GM19035 (cell line): ENCODE measurements around the gene PSEN2.
"Not testable (repeated sequence)": the region's sequence is repeated elsewhere in the genome, so short reads cannot be mapped to it uniquely, and the experiment has no call there.

Source experiments
- ATAC-seq: cut with Tn5 transposase; IDR thresholded peaks from one replicate; pipeline ENCODE4 v1.9.1; 2021; ENCODE audit not compliant: unreplicated experiment

PSEN2 gene

GRCh38 chr1:226912587-226913176, 42.3 kb downstream of the PSEN2 start:
- ATAC-seq = no peak

- ATAC-seq = peak; percentile 30
Observed at GRCh38 chr1:226915672-226915995, 45.2 kb downstream of the PSEN2 start.

- ATAC-seq = no peak
Observed at GRCh38 chr1:226916497-226916896, 46.1 kb downstream of the PSEN2 start.

GRCh38 chr1:226919587-226919986, 49.2 kb downstream of the PSEN2 start:
- ATAC-seq = no peak

DNA sequence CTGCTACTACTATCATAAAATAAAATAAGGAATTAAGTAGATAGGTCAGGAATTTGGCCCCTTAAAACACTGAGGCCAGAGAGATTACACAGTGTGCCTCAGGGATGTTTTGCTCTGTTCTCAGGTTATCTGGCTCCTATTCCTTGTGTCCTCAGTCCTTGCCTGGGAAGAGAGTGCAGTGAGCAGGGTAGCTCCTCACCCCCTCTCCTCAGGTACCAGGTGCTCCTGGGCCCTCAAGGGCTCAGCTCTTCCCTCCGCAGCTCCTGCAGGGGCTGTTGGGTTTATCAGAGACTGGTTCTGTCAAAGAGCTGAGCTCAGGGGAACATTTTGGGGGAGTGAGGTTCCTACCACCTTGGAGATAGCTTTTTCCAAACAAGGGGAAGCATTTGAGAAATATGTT, 49.6 kb downstream of the PSEN2 start:
- ATAC-seq = no peak

- ATAC-seq = no peak
Observed at GRCh38 chr1:226920446-226920894, 50.1 kb downstream of the PSEN2 start.

DNA sequence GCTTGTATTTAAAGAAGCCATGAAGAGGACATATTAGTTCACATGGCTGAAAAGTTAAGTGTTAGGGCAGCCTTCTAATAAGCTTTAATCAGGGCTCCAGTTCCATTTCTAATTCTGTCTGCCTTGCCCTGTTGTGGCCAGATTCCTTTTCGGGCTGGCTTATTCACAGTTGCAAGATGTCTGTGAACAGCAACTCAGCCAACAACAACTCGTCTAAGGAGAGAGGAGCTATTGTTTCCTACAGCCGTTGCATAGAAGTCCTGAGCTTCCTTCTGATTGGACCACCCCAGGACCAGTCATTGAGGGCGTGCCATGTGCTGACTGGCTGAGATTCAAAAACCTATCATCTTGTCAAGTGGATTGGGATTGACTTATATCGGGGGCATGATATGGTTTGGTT, 51.1 kb downstream of the PSEN2 start:
- ATAC-seq = no peak

DNA sequence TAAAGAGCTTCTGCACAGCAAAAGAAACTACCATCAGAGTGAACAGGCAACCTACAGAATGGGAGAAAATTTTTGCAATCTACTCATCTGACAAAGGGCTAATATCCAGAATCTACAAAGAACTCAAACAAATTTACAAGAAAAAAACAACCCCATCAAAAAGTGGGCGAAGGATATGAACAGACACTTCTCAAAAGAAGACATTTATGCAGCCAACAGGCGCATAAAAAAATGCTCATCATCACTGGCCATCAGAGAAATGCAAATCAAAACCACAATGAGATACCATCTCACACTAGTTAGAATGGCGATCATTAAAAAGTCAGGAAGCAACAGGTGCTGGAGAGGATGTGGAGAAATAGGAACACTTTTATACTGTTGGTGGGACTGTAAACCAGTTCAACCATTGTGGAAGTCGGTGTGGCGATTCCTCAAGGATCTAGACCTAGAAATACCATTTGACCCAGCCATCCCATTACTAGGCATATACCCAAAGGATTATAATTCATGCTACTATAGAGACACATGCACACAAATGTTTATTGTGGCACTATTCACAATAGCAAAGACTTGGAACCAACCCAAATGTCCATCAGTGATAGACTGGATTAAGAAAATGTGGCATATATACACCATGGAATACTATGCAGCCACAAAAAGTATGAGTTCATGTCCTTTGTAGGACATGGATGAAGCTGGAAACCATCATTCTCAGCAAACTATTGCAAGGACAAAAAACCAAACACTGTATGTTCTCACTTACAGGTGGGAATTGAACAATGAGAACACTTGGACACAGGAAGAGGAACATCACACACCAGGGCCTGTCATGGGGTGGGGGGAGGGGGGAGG, 59.1 kb downstream of the PSEN2 start:
- ATAC-seq = not testable (repeated sequence)

DNA sequence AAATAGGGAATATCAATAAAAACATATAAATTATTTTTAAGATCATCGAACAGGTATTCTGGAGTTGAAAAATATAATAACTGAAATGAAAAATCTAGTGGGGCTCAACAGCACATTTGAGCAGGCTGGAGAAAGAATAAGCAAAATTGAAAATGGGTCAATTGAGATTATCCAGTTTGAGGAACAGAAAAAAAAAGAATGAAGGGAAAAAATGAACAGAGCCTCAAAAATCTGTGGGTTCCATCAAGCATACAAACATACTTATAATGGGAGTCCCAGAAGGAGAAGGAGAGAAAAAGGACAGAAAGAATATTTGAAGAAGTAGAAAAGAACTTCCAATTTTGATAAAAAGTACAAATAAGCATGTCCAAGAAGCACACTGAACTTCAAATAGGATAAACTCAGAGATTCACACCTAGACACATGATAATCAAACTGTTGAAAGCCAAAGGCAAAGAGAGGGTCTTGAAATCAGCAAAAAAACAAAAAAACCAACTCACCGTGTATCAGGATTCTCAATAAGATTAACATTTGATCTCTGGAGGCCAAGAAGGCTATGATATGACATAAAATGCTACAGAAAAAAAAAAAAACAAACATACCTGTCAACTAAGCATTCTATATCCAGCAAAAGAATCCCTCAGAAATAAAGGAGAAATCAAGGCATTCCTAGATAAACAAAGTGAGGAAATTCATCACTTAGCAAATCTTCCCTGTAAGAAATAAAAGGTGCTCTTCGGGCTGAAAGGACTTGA, 64.2 kb downstream of the PSEN2 start:
- ATAC-seq = no peak

DNA sequence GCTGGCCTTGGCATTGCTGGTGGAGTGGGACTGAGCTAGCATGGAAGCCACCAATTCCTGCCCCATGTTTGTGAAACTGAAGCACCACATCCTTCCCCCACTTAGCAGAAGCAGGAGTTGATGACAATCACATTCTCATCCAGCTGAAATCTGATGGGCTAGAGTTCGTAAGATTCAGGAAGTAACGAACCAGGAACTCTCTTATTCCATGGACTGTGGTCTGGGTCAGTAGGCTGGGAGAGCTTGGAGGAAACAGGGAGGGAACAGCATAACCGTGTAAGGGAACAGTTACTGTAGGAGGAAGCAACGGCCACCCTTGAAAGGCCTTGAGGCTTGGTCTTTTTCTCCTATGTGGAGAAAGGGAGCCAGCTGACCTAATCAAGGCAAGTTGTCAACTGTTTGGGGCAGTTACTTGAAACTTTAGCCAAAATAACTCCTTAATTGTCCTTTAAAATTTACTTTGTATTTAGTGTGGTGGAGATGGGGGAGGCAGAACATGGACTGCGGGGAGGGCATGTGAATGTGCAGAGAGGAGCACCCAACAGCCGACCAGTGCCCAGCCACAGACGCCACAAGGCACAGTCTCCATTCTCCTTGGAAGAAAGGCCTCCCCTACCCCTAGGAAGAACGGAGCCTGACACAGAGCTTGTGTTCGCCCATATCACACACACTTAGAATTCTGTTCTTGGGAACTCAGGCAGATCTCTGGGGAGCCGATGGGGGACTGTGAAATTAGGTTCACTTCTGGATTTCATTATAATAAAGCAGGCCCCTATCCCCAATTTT, 67.7 kb downstream of the PSEN2 start:
- no peak for ATAC-seq

DNA sequence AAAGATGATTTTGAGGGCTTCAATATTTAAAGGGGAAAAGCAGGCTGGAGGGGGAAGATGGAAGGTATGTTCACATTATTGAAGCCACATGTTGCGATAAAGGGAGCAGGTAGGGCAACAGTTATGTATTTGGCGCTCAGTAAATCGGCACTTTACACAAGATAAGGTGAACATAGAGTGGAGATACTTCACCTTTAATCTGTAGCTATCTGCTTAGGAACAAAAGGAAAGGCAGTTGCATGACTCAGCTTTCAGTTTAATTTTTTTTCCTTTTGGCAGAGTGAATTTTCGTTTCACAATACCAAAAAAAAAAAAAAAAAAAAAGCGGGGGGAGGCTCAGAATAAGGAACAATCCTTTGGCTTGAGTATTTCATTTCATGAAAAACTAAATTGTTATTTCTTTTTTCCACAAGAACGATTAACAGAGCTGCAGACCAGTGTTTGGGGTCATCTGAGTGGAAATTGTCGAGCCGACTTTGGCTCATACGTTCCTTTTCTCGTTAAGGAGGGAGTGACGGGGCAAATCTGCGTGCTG, 68.6 kb downstream of the PSEN2 start:
- no peak for ATAC-seq

DNA sequence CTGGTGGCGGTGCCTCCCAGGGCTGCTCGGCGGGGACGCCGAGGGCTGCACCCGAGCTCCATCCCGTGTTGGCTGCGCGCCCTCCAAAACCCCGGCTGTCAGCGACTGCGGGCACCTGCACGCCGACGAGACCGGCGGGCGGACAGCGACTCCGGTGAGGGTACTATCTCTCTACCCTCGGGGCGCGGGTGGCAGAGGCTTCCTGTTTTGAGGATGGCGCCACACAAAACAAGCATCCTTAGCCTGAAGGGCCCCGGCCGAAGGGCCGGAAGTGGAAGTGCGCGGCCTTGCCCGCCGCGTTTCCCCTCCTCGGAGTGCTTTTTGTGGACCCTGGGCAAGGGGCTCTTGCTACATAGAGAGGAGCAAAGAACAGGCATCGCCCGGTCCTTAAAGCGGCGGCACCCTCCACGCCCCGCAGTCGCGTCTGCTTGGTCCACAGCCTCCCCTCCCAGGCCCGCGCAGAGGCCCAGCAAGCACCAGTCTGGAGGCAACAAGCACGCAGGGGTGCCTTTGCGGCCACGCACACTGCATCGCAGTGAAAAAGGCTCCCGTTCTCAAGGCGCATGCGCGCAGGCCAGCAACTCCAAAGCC, 69.1 kb downstream of the PSEN2 start:
- ATAC-seq = peak; percentile 37

GRCh38 chr1:226940029-226940805, 69.8 kb downstream of the PSEN2 start, which contains the start of gene COQ8A:
Gene COQ8A, plus strand, starts transcription at chr1:226940294. Its CDS starts 21,092 bp downstream, at chr1:226961386.
- ATAC-seq = peak; percentile 94

GRCh38 chr1:226940806-226941067, 70.3 kb downstream of the PSEN2 start:
- ATAC-seq = no peak

DNA sequence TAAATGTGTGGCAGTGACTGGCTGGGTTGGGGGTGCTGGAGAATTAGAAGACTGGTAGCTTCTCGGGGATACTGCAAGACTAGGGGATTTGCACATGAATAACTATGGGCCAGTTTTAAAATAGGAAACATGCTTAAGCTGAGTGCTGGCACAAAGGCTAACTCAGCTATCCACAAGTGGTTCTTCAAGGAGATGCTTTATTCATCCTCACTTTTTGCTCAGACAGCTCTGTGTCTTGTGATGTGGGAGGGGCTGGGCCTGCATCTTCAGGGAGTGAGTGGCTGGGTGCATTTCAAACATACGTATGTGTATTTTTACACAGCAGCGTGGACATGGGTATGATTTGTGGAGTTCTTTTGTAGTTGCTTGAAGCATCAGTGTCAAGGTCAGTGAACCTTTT, 72.0 kb downstream of the PSEN2 start:
- no peak for ATAC-seq

GRCh38 chr1:226943156-226943555, 72.7 kb downstream of the PSEN2 start:
- no peak for ATAC-seq

DNA sequence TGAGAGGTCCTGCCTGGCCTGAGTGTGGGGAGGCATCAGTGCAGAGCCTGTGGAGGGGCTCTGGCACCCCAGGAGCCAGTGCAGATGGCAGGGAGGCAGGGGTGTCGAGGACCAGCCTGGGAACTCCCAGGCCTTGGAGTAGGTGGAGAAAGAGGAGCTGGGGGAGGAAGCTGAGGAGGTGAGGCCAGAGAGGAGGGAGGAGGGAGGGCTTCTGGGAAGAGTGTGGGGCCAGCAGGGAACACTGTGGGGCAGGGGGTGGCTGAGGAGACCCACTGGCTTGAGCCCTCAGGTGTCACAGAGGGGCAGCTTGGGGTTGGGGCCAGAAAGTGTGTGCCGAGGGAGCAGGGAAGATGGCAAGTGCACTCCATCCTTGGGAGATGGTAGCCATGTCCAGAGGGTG, 73.5 kb downstream of the PSEN2 start:
- no peak for ATAC-seq

DNA sequence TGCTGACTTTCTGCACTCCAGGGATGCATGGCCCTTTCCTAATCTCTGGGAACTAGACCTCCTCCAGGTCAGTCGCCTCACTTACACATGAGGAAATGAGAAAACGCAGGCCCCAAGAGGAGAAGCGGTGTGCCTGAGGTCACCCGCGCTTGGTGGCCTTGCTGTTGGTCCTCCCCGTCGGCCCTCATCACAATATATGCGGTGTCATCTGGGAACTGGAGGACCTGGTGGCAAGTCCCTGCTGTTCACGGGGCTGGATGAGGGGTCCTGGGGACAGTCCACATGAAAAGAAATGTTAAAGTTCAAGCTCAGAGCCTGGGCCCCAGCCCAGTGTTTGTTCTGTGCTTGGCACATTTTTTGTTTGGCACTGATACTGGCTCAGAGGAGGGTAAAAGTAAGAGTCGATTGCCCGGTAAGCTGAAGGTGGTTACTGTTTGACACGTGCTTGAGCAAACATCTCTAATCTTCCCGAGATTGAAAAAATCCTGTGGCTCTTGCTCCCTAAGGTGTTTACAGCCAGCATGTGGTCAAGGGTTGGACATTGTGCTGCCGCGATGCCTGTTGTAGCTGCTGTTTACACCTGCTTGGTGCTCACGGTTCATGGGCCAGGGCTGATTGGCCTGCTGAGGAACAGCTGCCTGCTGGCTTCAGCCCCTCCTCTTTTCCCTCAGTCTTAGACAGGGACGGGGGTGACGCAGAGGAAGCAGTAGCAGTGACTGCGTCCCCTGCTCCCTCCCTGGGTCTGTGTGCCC, 74.9 kb downstream of the PSEN2 start:
- no peak for ATAC-seq
